HCT116 (cell line): ENCODE measurements around the gene DPYSL5. TPM values are rescaled to one million over a fixed set of nuclear protein-coding genes. Genes with fewer than 3 reads are reported as not detected.

ENCODE experiments used
- ATAC-seq: fragments of 200-7000 bp; cut with Tn5 transposase; 2 replicates; pipeline ENCODE4 v1.9.1; 2020; ENCODE audit warnings: mild to moderate bottlenecking, moderate library complexity
- BruUV-seq: library from RNA; stranded (reverse); fragments of 400-500 nt; replicated peaks from 2 replicates; lab custom pipeline; 2021; lab: Mats Ljungman, UMichigan
- CTCF ChIA-PET: fragments of 300-600 bp; sonication (Branson Sonifier 250); formaldehyde crosslinking; loops from one replicate; lab custom pipeline; 2021; ENCODE audit warnings: antibody characterized with exemption; lab: Charles Lee
- POLR2A ChIA-PET: fragments of 300-600, 350-600 bp; sonication (Branson Sonifier 250); formaldehyde crosslinking; loops from one replicate; lab custom pipeline; 2021; ENCODE audit warnings: antibody characterized with exemption; lab: Charles Lee
- RAD21 ChIA-PET, 2 experiments: fragments of 300-600 bp; sonication (Branson Sonifier 250); formaldehyde crosslinking; loops; one replicate each; lab custom pipeline; 2023; ENCODE audit warnings: low total read pairs in 2 of 2; ENCODE audit not compliant: uncharacterized antibody in 2 of 2, unreplicated experiment in 2 of 2, low non-redundant PET in 1 of 2; lab: Charles Lee
- DNase-seq: peaks from one replicate; pipeline ENCODE4 v3.0.0-alpha.2; 2010; ENCODE audit warnings: low read depth, low spot score
- H2AFZ ChIP-seq: fragments of 200-600 bp; shearing (Covaris generic), sonication (generic); 2 replicates; pipeline ENCODE4 v1.6.1; 2017; ENCODE audit warnings: low read depth, mixed run types, mixed read lengths, antibody characterized with exemption, low read length; ENCODE audit not compliant: poor library complexity, severe bottlenecking
- H3K27ac ChIP-seq: 2 replicates; pipeline ENCODE4 v1.5.1; 2012; ENCODE audit warnings: low read depth, low read length
- H3K27me3 ChIP-seq: fragments of 200-600 bp; sonication (generic); 2 replicates; pipeline ENCODE4 v1.6.1; 2016; ENCODE audit warnings: mixed run types, low read length, mixed read lengths; ENCODE audit not compliant: insufficient read depth
- H3K36me3 ChIP-seq, 2 experiments: fragments of 200-500 bp in 1 of 2; fragments of 200-600 bp in 1 of 2; sonication (Bioruptor generic) in 1 of 2; sonication (generic) in 1 of 2; 2 replicates each; pipeline versions ENCODE4 v1.5.1 to v1.6.1; 2014 to 2016; ENCODE audit warnings: low read length in 2 of 2, inconsistent platforms in 1 of 2, mixed read lengths in 1 of 2, mixed run types in 1 of 2; ENCODE audit not compliant: insufficient read depth in 2 of 2, control insufficient read depth in 1 of 2
- H3K4me1 ChIP-seq, 2 experiments: fragments of 200-600 bp in 1 of 2; sonication (generic) in 1 of 2; 2 replicates each; pipeline versions ENCODE4 v1.5.1 to v1.6.1; 2012 to 2017; ENCODE audit warnings: low read length in 2 of 2, inconsistent platforms in 1 of 2, mild to moderate bottlenecking in 1 of 2, mixed read lengths in 1 of 2, mixed run types in 1 of 2, moderate library complexity in 1 of 2; ENCODE audit not compliant: insufficient read depth in 2 of 2, control insufficient read depth in 1 of 2
- H3K4me2 ChIP-seq: fragments of 200-600 bp; sonication (generic); 2 replicates; pipeline ENCODE4 v1.6.1; 2017; ENCODE audit warnings: mixed run types, low read length, mixed read lengths
- H3K4me3 ChIP-seq, 2 experiments: fragments of 200-600 bp in 1 of 2; sonication (generic) in 1 of 2; replicated peaks in 1 of 2; 2 replicates each; pipeline ENCODE4 v1.5.1; 2011 to 2016; ENCODE audit warnings: low read length in 2 of 2, control low read depth in 1 of 2, low read depth in 1 of 2, mild to moderate bottlenecking in 1 of 2, mixed read lengths in 1 of 2, mixed run types in 1 of 2
- H3K79me2 ChIP-seq: fragments of 200-600 bp; sonication (generic); 2 replicates; pipeline ENCODE4 v1.6.1; 2017; ENCODE audit warnings: mild to moderate bottlenecking, mixed run types, low read length, moderate library complexity, mixed read lengths; ENCODE audit not compliant: insufficient read depth
- H3K9ac ChIP-seq: fragments of 200-600 bp; sonication (generic); 2 replicates; pipeline ENCODE4 v1.6.1; 2016; ENCODE audit warnings: low read length, mixed read lengths
- H3K9me2 ChIP-seq: fragments of 200-600 bp; sonication (generic), shearing (Covaris generic); 2 replicates; pipeline ENCODE4 v1.6.1; 2017; ENCODE audit warnings: mixed run types, mild to moderate bottlenecking, moderate library complexity; ENCODE audit not compliant: insufficient read depth
- H3K9me3 ChIP-seq, 2 experiments: fragments of 200-500 bp in 1 of 2; fragments of 200-600 bp in 1 of 2; sonication (Bioruptor generic) in 1 of 2; sonication (generic) in 1 of 2; 2 replicates each; pipeline ENCODE4 v1.6.1; 2014 to 2017; ENCODE audit warnings: low read length in 2 of 2, mixed read lengths in 2 of 2, inconsistent platforms in 1 of 2, low read depth in 1 of 2, mild to moderate bottlenecking in 1 of 2, mixed run types in 1 of 2, moderate library complexity in 1 of 2; ENCODE audit not compliant: control insufficient read depth in 1 of 2, insufficient read depth in 1 of 2
- H4K20me1 ChIP-seq: fragments of 200-600 bp; sonication (generic), shearing (Covaris generic); 2 replicates; pipeline ENCODE4 v1.6.1; 2017; ENCODE audit warnings: mixed run types, mild to moderate bottlenecking, moderate library complexity; ENCODE audit not compliant: insufficient read depth
- CBX3 ChIP-seq: IDR thresholded peaks from 2 replicates; pipeline ENCODE4 v1.6.1; 2012; ENCODE audit warnings: low read depth
- ELF1 ChIP-seq: IDR thresholded peaks from 2 replicates; pipeline ENCODE4 v1.6.1; 2012; ENCODE audit warnings: low read depth, borderline replicate concordance
- EZH2 ChIP-seq: fragments of 200-600 bp; sonication (generic); IDR thresholded peaks from 2 replicates; pipeline ENCODE4 v1.6.1; 2017; ENCODE audit warnings: antibody characterized with exemption, mixed run types
- EZH2phosphoT487 ChIP-seq: fragments of 200-600 bp; IDR thresholded peaks from 2 replicates; pipeline ENCODE4 v1.6.1; 2018; ENCODE audit warnings: antibody characterized with exemption, borderline replicate concordance
- JUND ChIP-seq: IDR thresholded peaks from 2 replicates; pipeline ENCODE4 v1.6.1; 2012
- POLR2AphosphoS5 ChIP-seq: IDR thresholded peaks from 2 replicates; pipeline ENCODE4 v1.6.1; 2011; ENCODE audit warnings: mild to moderate bottlenecking, low read depth, low read length, moderate library complexity
- SP1 ChIP-seq: IDR thresholded peaks from 2 replicates; pipeline ENCODE4 v1.6.1; 2012; ENCODE audit warnings: low read depth
- SRF ChIP-seq: IDR thresholded peaks from 2 replicates; pipeline ENCODE4 v1.6.1; 2012; ENCODE audit warnings: low read depth
- TCF7L2 ChIP-seq: IDR thresholded peaks from 2 replicates; pipeline ENCODE4 v1.7.0; 2011; ENCODE audit warnings: borderline replicate concordance, inconsistent platforms; ENCODE audit not compliant: insufficient read depth, insufficient read length; ENCODE audit errors: extremely low read depth
- YY1 ChIP-seq: IDR thresholded peaks from 2 replicates; pipeline ENCODE4 v1.6.1; 2011; ENCODE audit warnings: low read length, low read depth, moderate library complexity, mild to moderate bottlenecking; ENCODE audit not compliant: insufficient replicate concordance; ENCODE audit errors: extremely low read depth
- ZFX ChIP-seq: fragments of 450-650 bp; IDR thresholded peaks from 2 replicates; pipeline ENCODE4 v1.6.1; 2017
- intact Hi-C: fragments of 100-400 bp; cut with micrococcal nuclease; formaldehyde crosslinking; loops from 2 replicates; pipeline ENCODE4 v1.10.0; 2022
- total RNA-seq: library from RNA; stranded (reverse); gene quantifications from one replicate; pipeline ENCODE4 v1.2.1, GENCODE V29; 2021; ENCODE audit not compliant: unreplicated experiment
- TF ChIP-seq, protein P1 (sequence below): IDR thresholded peaks from 2 replicates; pipeline ENCODE4 v1.6.1; 2012; ENCODE audit warnings: low read depth
- TF ChIP-seq, protein P2 (sequence below), 3 experiments: fragments of 200-600 bp in 1 of 3; sonication (generic) in 1 of 3; IDR thresholded peaks in 2 of 3; conservative IDR thresholded peaks in 1 of 3; 2 replicates each; pipeline ENCODE4 v1.5.1; 2012 to 2017; ENCODE audit warnings: low read depth in 2 of 3, low read length in 2 of 3, antibody characterized with exemption in 1 of 3, borderline replicate concordance in 1 of 3, control low read depth in 1 of 3, mild to moderate bottlenecking in 1 of 3, mixed read lengths in 1 of 3, mixed run types in 1 of 3, moderate library complexity in 1 of 3; ENCODE audit not compliant: insufficient read depth in 1 of 3

DPYSL5 gene
- total RNA-seq, 1 experiment from 2014 or later, result 8.4 TPM

DNA sequence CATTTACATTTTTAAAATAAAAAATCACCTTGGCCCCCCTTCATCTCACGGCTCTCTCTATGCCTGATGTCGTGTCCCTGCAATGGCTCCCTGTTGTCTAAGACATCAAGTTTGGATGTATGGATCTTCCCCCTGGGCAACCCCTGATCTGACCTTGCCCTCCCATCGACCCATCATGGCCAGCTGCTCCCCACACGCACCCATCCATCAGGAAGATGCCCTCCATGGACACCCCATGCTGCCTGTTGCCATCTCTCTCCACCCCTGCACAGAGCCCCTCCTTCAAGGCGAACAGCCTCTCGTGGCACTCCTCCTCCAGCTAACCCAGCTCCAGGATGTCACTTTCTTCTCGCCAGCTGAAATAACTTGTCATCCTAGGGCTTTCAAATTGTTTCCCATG lies 59.5 kb downstream of the DPYSL5 start:
- Histone ChIP-seq H3K36me3 (no peaks in the 10 kb centered on the region), H3K4me2 (no peak overlapping the region), H3K9ac (no peak overlapping the region), H3K9me2 (no peaks in the 10 kb centered on the region), H2AFZ (no peak overlapping the region), H3K4me3 (no peak overlapping the region), H3K79me2 (no peaks in the 10 kb centered on the region), H3K27me3 (no peaks in the 10 kb centered on the region), H3K9me3 (no peaks in the 10 kb centered on the region), H3K4me1 (no peaks in the 10 kb centered on the region), H3K27ac (no peak overlapping the region), H4K20me1 (no peaks in the 10 kb centered on the region)
- ChIA-PET RAD21 (no interaction called here), POLR2A (no interaction called here), CTCF (interaction anchor here (1.2 kb wide), 1 partner anchor 15 kb away, joined by 3 read pairs; no protein-coding TSS in a partner anchor)
- no TSS peak for BruUV-seq
- ATAC-seq (no peak), DNase-seq (no peak)
- TF ChIP-seq CBX3 (no peak), JUND (no peak), YY1 (no peak), ELF1 (no peak), SRF (no peak), POLR2AphosphoS5 (no peak), EZH2 (no peak), ZFX (no peak), EZH2phosphoT487 (no peak), SP1 (no peak), TCF7L2 (no peak)
- TF ChIP-seq, protein P1, sequence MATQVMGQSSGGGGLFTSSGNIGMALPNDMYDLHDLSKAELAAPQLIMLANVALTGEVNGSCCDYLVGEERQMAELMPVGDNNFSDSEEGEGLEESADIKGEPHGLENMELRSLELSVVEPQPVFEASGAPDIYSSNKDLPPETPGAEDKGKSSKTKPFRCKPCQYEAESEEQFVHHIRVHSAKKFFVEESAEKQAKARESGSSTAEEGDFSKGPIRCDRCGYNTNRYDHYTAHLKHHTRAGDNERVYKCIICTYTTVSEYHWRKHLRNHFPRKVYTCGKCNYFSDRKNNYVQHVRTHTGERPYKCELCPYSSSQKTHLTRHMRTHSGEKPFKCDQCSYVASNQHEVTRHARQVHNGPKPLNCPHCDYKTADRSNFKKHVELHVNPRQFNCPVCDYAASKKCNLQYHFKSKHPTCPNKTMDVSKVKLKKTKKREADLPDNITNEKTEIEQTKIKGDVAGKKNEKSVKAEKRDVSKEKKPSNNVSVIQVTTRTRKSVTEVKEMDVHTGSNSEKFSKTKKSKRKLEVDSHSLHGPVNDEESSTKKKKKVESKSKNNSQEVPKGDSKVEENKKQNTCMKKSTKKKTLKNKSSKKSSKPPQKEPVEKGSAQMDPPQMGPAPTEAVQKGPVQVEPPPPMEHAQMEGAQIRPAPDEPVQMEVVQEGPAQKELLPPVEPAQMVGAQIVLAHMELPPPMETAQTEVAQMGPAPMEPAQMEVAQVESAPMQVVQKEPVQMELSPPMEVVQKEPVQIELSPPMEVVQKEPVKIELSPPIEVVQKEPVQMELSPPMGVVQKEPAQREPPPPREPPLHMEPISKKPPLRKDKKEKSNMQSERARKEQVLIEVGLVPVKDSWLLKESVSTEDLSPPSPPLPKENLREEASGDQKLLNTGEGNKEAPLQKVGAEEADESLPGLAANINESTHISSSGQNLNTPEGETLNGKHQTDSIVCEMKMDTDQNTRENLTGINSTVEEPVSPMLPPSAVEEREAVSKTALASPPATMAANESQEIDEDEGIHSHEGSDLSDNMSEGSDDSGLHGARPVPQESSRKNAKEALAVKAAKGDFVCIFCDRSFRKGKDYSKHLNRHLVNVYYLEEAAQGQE, result no peak
- TF ChIP-seq, protein P2, sequence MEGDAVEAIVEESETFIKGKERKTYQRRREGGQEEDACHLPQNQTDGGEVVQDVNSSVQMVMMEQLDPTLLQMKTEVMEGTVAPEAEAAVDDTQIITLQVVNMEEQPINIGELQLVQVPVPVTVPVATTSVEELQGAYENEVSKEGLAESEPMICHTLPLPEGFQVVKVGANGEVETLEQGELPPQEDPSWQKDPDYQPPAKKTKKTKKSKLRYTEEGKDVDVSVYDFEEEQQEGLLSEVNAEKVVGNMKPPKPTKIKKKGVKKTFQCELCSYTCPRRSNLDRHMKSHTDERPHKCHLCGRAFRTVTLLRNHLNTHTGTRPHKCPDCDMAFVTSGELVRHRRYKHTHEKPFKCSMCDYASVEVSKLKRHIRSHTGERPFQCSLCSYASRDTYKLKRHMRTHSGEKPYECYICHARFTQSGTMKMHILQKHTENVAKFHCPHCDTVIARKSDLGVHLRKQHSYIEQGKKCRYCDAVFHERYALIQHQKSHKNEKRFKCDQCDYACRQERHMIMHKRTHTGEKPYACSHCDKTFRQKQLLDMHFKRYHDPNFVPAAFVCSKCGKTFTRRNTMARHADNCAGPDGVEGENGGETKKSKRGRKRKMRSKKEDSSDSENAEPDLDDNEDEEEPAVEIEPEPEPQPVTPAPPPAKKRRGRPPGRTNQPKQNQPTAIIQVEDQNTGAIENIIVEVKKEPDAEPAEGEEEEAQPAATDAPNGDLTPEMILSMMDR (IDR thresholded peaks at IDR 0.05 in 2 of 3, conservative IDR thresholded peaks at IDR 0.05 in 1 of 3; ENCODE audit: borderline replicate concordance in 1 of 3, insufficient read depth in 1 of 3, low read depth in 2 of 3, low read length in 2 of 3), result no peak
- intact Hi-C loops, result no loop called here
